ENCODE measurements around the gene PTGIR. TPM values are rescaled to one million over a fixed set of nuclear protein-coding genes. Genes with fewer than 3 reads are reported as not detected.

The PTGIR gene
- polyA plus RNA-seq, 2 of the 4 experiments (the other 2 are of a cell fraction) = 0.06 TPM; not detected in 1

DNA sequence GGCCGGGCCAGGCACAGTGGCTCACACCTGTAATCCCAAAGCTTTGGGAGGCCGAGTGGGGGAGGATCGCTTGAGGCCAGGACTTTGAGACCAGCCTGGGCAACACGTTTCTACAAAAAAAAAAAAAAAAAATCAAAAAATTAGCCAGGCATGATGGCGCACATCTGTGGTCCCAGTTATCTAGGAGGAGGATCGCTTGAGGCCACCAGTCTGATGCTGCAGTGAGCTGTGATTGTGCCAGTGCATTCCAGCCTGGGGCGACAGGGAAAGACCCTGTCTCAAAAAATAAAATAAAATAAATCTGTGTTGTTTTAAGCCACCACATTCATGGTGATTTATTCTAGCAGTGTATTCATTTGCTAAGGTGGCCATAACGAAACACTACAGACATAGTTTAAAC, 40.2 kb upstream of the PTGIR start (continued):
- TF ChIP-seq HOXB5 (CRISPR knock-in tag; IDR thresholded peaks at IDR 0.05) (no peak), NFE2L2 (conservative IDR thresholded peaks at IDR 0.05; ENCODE audit: low read length) (no peak), MYC (IDR thresholded peaks at IDR 0.05; ENCODE audit: borderline replicate concordance, low read length) (no peak), HOXA7 (CRISPR knock-in tag; IDR thresholded peaks at IDR 0.05) (no peak), RNF2 (IDR thresholded peaks at IDR 0.05; ENCODE audit: borderline replicate concordance, low read depth) (no peak)

DNA sequence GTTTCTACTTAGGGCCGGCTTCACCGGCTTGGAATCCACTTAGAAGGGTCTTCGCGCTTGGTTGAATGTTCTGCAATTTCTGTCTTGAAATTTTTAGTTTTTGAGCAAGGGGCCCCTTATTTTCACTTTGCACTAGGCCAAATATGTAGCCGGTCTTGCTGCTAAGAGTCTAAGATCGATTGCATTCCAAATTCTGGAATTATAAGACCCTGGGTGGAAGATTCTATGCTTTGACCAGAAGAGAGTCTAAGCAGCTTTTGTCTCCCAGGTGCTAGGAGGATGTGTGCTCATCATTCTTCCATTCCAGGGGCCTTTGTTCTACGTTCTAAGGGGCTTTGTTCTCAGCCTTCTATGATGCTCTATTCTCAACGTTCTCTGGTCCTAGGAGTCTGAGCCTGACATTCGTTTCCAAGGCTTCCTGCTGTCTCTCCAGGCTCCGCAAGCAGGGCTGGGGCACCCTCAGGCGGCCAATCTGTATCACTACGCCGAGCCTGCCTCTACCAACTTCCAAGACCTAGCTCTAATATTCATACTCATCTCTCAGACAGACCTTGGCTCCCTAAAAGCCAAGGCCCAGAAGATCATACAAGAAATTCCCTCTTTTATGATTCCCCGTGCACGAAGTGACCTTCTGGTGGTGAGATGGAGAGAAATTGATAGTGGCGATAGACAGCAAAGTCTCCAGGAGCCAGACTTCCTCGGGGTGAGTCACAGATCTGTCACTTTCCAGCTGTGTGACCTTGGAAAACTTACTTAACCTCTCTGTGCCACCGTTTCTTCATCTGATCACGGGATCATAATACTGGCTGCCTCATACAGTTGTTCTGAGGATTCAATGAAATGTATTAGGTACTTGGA, 37.1 kb upstream of the PTGIR start:
- peak; percentile 80 to 84 for ATAC-seq
- peak overlapping the region; percentile 40 for H3K4me3 ChIP-seq
- CTCF ChIA-PET = interaction anchor here (0.5 to 10.7 kb wide), 55 partner anchors 10 to 308 kb away, joined by 3 to 483 read pairs (median 5); partner anchors contain the start of genes CALM3, GNG8, PRKD2 and PTGIR
- WGBS (ENCODE audit: missing lambda C conversion rate) = 2% methylated on average over 19 of the region's 19 CpGs
- POLR2A ChIA-PET = interaction anchor here (0.7 to 2.2 kb wide), 8 partner anchors 10 to 451 kb away, joined by 3 to 29 read pairs (median 4); partner anchors contain the start of genes CALM3 and ZC3H4
- peak; percentile 93 to 96 for DNase-seq (ENCODE audit: low read depth in 1 of 2, low spot score in 1 of 2)
- peak overlapping the region; percentile 84 for H3K4me2 ChIP-seq
- H3K9me3 ChIP-seq = no peaks in the 10 kb centered on the region
- FAIRE-seq = peak; percentile 91
- H3K4me1 ChIP-seq = peaks cover 20% of the 10 kb centered on the region
- peak overlapping the region in 1 of 2 experiments; percentile 38; a peak in 2 of 6 replicates for H3K27ac ChIP-seq
- TF ChIP-seq RNF2 (IDR thresholded peaks at IDR 0.05; ENCODE audit: borderline replicate concordance, low read depth) (no peak), NFE2L2 (conservative IDR thresholded peaks at IDR 0.05; ENCODE audit: low read length) (0 out of 2 replicates have a peak, but pooled peaks have one; percentile 3), CEBPB (IDR thresholded peaks at IDR 0.05) (no peak), ZFP36 (IDR thresholded peaks at IDR 0.05; ENCODE audit: borderline replicate concordance, partially characterized antibody) (peak; percentile 88), CHD4 (IDR thresholded peaks at IDR 0.05; ENCODE audit: borderline replicate concordance) (no peak), RAD21 (conservative IDR thresholded peaks at IDR 0.05 in 1 of 2, IDR thresholded peaks at IDR 0.05 in 1 of 2) (peak; percentile 98 to 99), HOXA7 (CRISPR knock-in tag; IDR thresholded peaks at IDR 0.05) (no peak), JUNB (IDR thresholded peaks at IDR 0.05) (no peak), CHD2 (IDR thresholded peaks at IDR 0.05; ENCODE audit: low read length, partially characterized antibody) (no peak), SMC3 (IDR thresholded peaks at IDR 0.05) (peak; percentile 95), E2F6 (IDR thresholded peaks at IDR 0.05; ENCODE audit: borderline replicate concordance, low read depth) (no peak), FOSL2 (IDR thresholded peaks at IDR 0.05) (no peak), FOSL2 (CRISPR knock-in tag; IDR thresholded peaks at IDR 0.05) (peak; percentile 62), HOXB5 (CRISPR knock-in tag; IDR thresholded peaks at IDR 0.05) (no peak)
- TF ChIP-seq, protein P1, sequence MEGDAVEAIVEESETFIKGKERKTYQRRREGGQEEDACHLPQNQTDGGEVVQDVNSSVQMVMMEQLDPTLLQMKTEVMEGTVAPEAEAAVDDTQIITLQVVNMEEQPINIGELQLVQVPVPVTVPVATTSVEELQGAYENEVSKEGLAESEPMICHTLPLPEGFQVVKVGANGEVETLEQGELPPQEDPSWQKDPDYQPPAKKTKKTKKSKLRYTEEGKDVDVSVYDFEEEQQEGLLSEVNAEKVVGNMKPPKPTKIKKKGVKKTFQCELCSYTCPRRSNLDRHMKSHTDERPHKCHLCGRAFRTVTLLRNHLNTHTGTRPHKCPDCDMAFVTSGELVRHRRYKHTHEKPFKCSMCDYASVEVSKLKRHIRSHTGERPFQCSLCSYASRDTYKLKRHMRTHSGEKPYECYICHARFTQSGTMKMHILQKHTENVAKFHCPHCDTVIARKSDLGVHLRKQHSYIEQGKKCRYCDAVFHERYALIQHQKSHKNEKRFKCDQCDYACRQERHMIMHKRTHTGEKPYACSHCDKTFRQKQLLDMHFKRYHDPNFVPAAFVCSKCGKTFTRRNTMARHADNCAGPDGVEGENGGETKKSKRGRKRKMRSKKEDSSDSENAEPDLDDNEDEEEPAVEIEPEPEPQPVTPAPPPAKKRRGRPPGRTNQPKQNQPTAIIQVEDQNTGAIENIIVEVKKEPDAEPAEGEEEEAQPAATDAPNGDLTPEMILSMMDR (IDR thresholded peaks at IDR 0.05) = peak; percentile 98

DNA sequence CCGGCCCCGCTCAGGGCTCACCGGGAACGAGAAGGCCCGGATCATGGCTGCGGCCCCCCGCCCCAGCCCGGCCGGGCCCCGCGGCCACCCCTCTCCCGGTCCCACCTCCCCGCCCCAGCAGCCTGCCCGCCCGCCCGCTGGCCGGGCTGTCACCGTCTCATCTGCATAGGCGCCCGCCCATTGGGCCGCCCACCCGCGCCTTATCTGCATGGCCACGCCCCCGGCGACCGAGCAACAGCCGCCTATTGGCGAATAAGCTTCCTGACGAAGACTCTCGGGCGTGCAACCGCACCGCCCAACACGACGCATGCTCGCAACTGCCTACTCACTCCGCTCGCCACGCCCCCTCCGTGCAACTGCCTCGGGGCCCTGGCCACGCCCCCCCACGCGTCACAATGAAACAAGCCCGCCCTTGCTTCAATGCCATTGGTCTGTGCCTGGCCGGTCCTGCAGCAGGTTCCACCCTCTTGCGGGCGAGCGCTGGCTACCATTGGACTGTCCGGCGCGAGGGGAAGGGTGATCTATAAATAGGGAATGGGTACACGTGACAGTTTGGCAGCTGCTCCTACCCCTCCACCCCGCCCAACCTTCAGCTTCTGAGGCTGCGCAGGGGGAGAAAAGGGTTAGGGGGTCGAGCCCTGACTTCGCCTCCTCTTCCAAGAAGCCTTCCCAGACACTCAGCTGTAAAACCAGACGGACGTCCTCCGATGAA, 36.3 kb upstream of the PTGIR start, which contains the start of gene DACT3:
TSS of gene DACT3 (minus strand) at position 163 of the 712 bp plus-strand sequence. CDS start at position 45, 118 bp downstream.
- no peaks in the 10 kb centered on the region for H3K9me3 ChIP-seq
- ChIA-PET CTCF (interaction anchor here (0.5 to 10.7 kb wide), 31 partner anchors 9 to 307 kb away, joined by 3 to 483 read pairs (median 6); partner anchors contain the start of genes CALM3, GNG8, PRKD2 and PTGIR), POLR2A (interaction anchor here (0.7 to 2.2 kb wide), 7 partner anchors 9 to 452 kb away, joined by 3 to 29 read pairs (median 4); partner anchors contain the start of genes CALM3 and ZC3H4)
- FAIRE-seq (peak; percentile 97), ATAC-seq (peak; percentile 84 to 95), DNase-seq (ENCODE audit: low read depth in 1 of 2, low spot score in 1 of 2) (peak; percentile 100)
- H3K4me3 ChIP-seq = peak within 1 kb of the TSS; percentile 44
- peaks cover 20% of the 10 kb centered on the region for H3K4me1 ChIP-seq
- H3K27ac ChIP-seq = peak within 1 kb of the TSS in 1 of 2 experiments; percentile 38; a peak in 2 of 6 replicates
- WGBS (ENCODE audit: missing lambda C conversion rate) = under 1% methylated on average over 23 of the region's 61 CpGs
- H3K4me2 ChIP-seq = peak within 1 kb of the TSS; percentile 92
- TF ChIP-seq ELK1 (IDR thresholded peaks at IDR 0.05; ENCODE audit: low read depth, low read length) (no peak), RFX5 (IDR thresholded peaks at IDR 0.05) (peak; percentile 81), ZFP36 (IDR thresholded peaks at IDR 0.05; ENCODE audit: borderline replicate concordance, partially characterized antibody) (peak; percentile 59), REST (IDR thresholded peaks at IDR 0.05) (no peak), JUNB (IDR thresholded peaks at IDR 0.05) (no peak), CHD2 (IDR thresholded peaks at IDR 0.05; ENCODE audit: low read length, partially characterized antibody) (no peak), ESRRA (IDR thresholded peaks at IDR 0.05; ENCODE audit: borderline replicate concordance, low read length) (no peak), NFE2L2 (conservative IDR thresholded peaks at IDR 0.05; ENCODE audit: low read length) (no peak), CHD4 (IDR thresholded peaks at IDR 0.05; ENCODE audit: borderline replicate concordance) (no peak)
- TF ChIP-seq, protein P2, sequence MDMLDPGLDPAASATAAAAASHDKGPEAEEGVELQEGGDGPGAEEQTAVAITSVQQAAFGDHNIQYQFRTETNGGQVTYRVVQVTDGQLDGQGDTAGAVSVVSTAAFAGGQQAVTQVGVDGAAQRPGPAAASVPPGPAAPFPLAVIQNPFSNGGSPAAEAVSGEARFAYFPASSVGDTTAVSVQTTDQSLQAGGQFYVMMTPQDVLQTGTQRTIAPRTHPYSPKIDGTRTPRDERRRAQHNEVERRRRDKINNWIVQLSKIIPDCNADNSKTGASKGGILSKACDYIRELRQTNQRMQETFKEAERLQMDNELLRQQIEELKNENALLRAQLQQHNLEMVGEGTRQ (IDR thresholded peaks at IDR 0.05) = peak; percentile 92

All from A549 (cell line).